ENCODE measurements around the gene MAP2K5.

DNA sequence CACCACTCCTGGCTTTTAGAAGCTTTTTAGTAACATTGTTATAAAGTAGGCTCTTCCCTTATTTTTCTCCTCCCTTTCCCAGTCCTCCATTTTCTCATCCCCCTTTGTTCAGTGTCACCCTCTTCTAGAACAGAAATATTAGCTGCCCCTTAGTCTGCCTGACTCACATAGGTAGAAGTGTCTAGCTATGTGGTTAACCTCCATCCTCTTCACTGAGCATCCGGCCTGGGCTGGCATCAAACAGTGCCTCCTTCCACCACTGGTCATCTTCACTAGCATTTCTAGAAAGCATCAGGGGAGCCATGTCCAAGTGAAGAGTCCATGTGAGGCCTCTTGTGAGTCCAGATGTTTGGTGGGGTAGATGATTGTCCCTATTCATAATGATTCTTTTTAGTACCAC is 212.8 kb downstream of the MAP2K5 start:
- TF ChIP-seq CTCF (conservative IDR thresholded peaks at IDR 0.05), result no peak
- no peak for TF ChIP-seq ZFX (IDR thresholded peaks at IDR 0.05)
